K562 (cell line): ENCODE results near the gene EPS8. TPM values are rescaled to one million over a fixed set of nuclear protein-coding genes. Genes with fewer than 3 reads are reported as not detected.

Experiments used
- ATAC-seq: fragments of 200-7000 bp; cut with Tn5 transposase; 3 replicates; pipeline ENCODE4 v1.9.1; 2020; ENCODE audit warnings: moderate library complexity
- BruUV-seq: library from RNA; stranded (reverse); fragments of 400-500 nt; replicated peaks from 2 replicates; lab custom pipeline; 2021; lab: Mats Ljungman, UMichigan
- CTCF ChIA-PET: fragments of 300-600 bp; formaldehyde crosslinking; extraction: SDS; loops from one replicate; lab custom pipeline; 2021; ENCODE audit warnings: low intra/inter-chr PET ratio; lab: Yijun Ruan, JAX
- POLR2A ChIA-PET: fragments of 300-600, 350-650 bp; sonication (Branson Sonifier 250); formaldehyde crosslinking; extraction: SDS; loops from one replicate; lab custom pipeline; 2021; ENCODE audit warnings: antibody characterized with exemption, inconsistent platforms; lab: Yijun Ruan, JAX
- DNase-seq, 4 experiments: peaks; one replicate each; pipeline versions ENCODE4 v3.0.0 to v3.0.0-alpha.2; 2011 to 2018; ENCODE audit warnings: low spot score in 3 of 4, mixed read lengths in 3 of 4; ENCODE audit errors: extremely low read depth in 1 of 4
- FAIRE-seq: peaks from 2 replicates; lab custom pipeline; 2011; peaks lifted over from hg19 to GRCh38; lab: Jason Lieb, UNC
- H2AFZ ChIP-seq: 2 replicates; pipeline ENCODE4 v1.6.0; 2011; ENCODE audit warnings: low read depth, low read length, control low read depth, inconsistent platforms
- H3K27ac ChIP-seq: fragments of 200-600 bp; 3 replicates; pipeline ENCODE4 v1.8.0; 2011; ENCODE audit warnings: low read depth, mild to moderate bottlenecking, control low read depth, inconsistent platforms, low read length, moderate library complexity, mixed read lengths; ENCODE audit errors: extremely low read depth
- H3K27me3 ChIP-seq, 2 experiments: fragments of 300-600 bp in 1 of 2; 2 replicates in 1 of 2; 3 replicates in 1 of 2; pipeline versions ENCODE4 v1.6.0 to v1.8.0; 2011; ENCODE audit warnings: inconsistent platforms in 2 of 2, low read length in 2 of 2, mild to moderate bottlenecking in 1 of 2, mixed read lengths in 1 of 2, moderate library complexity in 1 of 2; ENCODE audit not compliant: control insufficient read depth in 2 of 2, insufficient read depth in 2 of 2
- H3K36me3 ChIP-seq: fragments of 300-600 bp; 3 replicates; pipeline ENCODE4 v1.8.0; 2011; ENCODE audit warnings: mild to moderate bottlenecking, low read length, inconsistent platforms; ENCODE audit not compliant: control insufficient read depth, insufficient read depth
- H3K4me1 ChIP-seq, 2 experiments: fragments of 200-600 bp in 1 of 2; replicated peaks in 1 of 2; 2 replicates in 1 of 2; 3 replicates in 1 of 2; pipeline versions ENCODE4 v1.5.1 to v1.8.0; 2011; ENCODE audit warnings: inconsistent platforms in 2 of 2, low read length in 2 of 2, mild to moderate bottlenecking in 1 of 2, mixed read lengths in 1 of 2, moderate library complexity in 1 of 2; ENCODE audit not compliant: control insufficient read depth in 2 of 2, insufficient read depth in 2 of 2
- H3K4me2 ChIP-seq: 2 replicates; pipeline ENCODE4 v1.6.1; 2011; ENCODE audit warnings: low read length, control low read depth, inconsistent platforms, mixed read lengths; ENCODE audit not compliant: insufficient read depth
- H3K4me3 ChIP-seq: fragments of 200-600 bp; sonication (generic), shearing (Covaris generic); 2 replicates; pipeline ENCODE4 v1.5.1; 2016; ENCODE audit warnings: control low read depth, inconsistent platforms
- H3K79me2 ChIP-seq: fragments of 200-600 bp; 3 replicates; pipeline ENCODE4 v1.8.0; 2011; ENCODE audit warnings: low read length, inconsistent platforms; ENCODE audit not compliant: control insufficient read depth, insufficient read depth
- H3K9ac ChIP-seq, 2 experiments: 2 replicates each; pipeline versions ENCODE4 v1.6.0 to v1.6.1; 2011; ENCODE audit warnings: low read depth in 2 of 2, low read length in 2 of 2, control low read depth in 1 of 2, inconsistent platforms in 1 of 2, mild to moderate bottlenecking in 1 of 2, mixed read lengths in 1 of 2; ENCODE audit not compliant: insufficient read depth in 1 of 2
- H3K9me1 ChIP-seq: one replicate; pipeline ENCODE4 v1.6.0; 2011; ENCODE audit warnings: inconsistent platforms, mild to moderate bottlenecking, low read length, moderate library complexity; ENCODE audit not compliant: control insufficient read depth, insufficient read depth
- H3K9me3 ChIP-seq: replicated peaks from 2 replicates; pipeline ENCODE4 v1.5.1; 2011; ENCODE audit warnings: low read depth, low read length, inconsistent platforms; ENCODE audit not compliant: control insufficient read depth, insufficient read depth
- H4K20me1 ChIP-seq: replicated peaks from 2 replicates; pipeline ENCODE4 v1.6.1; 2011; ENCODE audit warnings: low read length, inconsistent platforms, mixed read lengths; ENCODE audit not compliant: control insufficient read depth, insufficient read depth
- CHCHD3 ChIP-seq: fragments of 250-450 bp; sonication (Bioruptor Pico); IDR thresholded peaks from 2 replicates; pipeline ENCODE4 v2.1.2; 2022; ENCODE audit warnings: mild to moderate bottlenecking
- ETS2 ChIP-seq: IDR thresholded peaks from 2 replicates; pipeline ENCODE4 v1.6.1; 2016; ENCODE audit warnings: borderline replicate concordance, missing genetic modification characterization, mild to moderate bottlenecking, moderate library complexity, missing compliant biosample characterization; ENCODE audit not compliant: poor library complexity, severe bottlenecking
- GATAD2A ChIP-seq: fragments of 450-650 bp; IDR thresholded peaks from 2 replicates; pipeline ENCODE4 v1.6.1; 2017
- HLTF ChIP-seq: fragments of 450-650 bp; IDR thresholded peaks from 2 replicates; pipeline ENCODE4 v1.6.1; 2016
- MIER1 ChIP-seq: fragments of 450-650 bp; IDR thresholded peaks from 2 replicates; pipeline ENCODE4 v1.6.1; 2016; ENCODE audit warnings: antibody characterized with exemption, mild to moderate bottlenecking, low read depth
- MYBL2 ChIP-seq, 2 experiments: fragments of 450-650 bp in 1 of 2; sonication (generic) in 1 of 2; formaldehyde crosslinking in 1 of 2; IDR thresholded peaks; 2 replicates each; pipeline versions ENCODE4 v1.6.1 to v1.8.1; 2017 to 2022; ENCODE audit warnings: borderline replicate concordance in 1 of 2, inconsistent platforms in 1 of 2, low read depth in 1 of 2, mild to moderate bottlenecking in 1 of 2, missing genetic modification reagents in 1 of 2, moderate library complexity in 1 of 2
- NONO ChIP-seq, 2 experiments: fragments of 200-400 bp in 1 of 2; fragments of 450-650 bp in 1 of 2; formaldehyde crosslinking in 1 of 2; IDR thresholded peaks; 2 replicates each; pipeline ENCODE4 v1.6.1; 2017; ENCODE audit warnings: low read depth in 2 of 2, mild to moderate bottlenecking in 2 of 2, moderate library complexity in 2 of 2, low read length in 1 of 2
- SMAD1 ChIP-seq: fragments of 150-350 bp; IDR thresholded peaks from 2 replicates; pipeline ENCODE4 v1.6.1; 2014; ENCODE audit warnings: low read length, low read depth; ENCODE audit not compliant: partially characterized antibody
- SMC3 ChIP-seq: conservative IDR thresholded peaks from 2 replicates; pipeline ENCODE4 v1.6.1; 2011; ENCODE audit warnings: low read depth, low read length, improper control_type of control experiment; ENCODE audit not compliant: insufficient read depth
- ZBTB26 ChIP-seq: fragments of 450-650 bp; formaldehyde crosslinking; IDR thresholded peaks from 2 replicates; pipeline ENCODE4 v1.4.0; 2022; ENCODE audit warnings: missing genetic modification characterization
- WGBS: fragments of 100-300 bp; shearing (Covaris generic); methylation state at CpG from one replicate; pipeline ENCODE4 v1.1.6; 2016; ENCODE audit warnings: low coverage, mixed read lengths; ENCODE audit not compliant: insufficient coverage; ENCODE audit errors: missing lambda C conversion rate; 5-methylcytosine and 5-hydroxymethylcytosine counted together
- in situ Hi-C: fragments of 300-500 bp; cut with MboI; formaldehyde crosslinking; loops from 4 replicates; pipeline ENCODE4 v1.15.0; 2018; ENCODE audit warnings: inconsistent platforms, mixed read lengths
- intact Hi-C: fragments of 100-400 bp; cut with micrococcal nuclease; formaldehyde crosslinking; loops from 2 replicates; pipeline ENCODE4 v1.14.2; 2022
- polyA plus RNA-seq, 8 experiments: library from polyadenylated mRNA; depleted of rRNA in 4 of 8; stranded (reverse) in 5 of 8; unstranded in 3 of 8; fragments of >200 nt; fragmentation: Nextera tagmentation in 2 of 8; fragmentation: Illumina TruSeq in 1 of 8; extraction: Ambion mirVana in 2 of 8; extraction: Trizol in 1 of 8; gene quantifications; 2 replicates each; pipeline versions ENCODE4 v1.2.1 to v1.2.3, GENCODE V29; 2011 to 2014; ENCODE audit warnings: inconsistent platforms in 1 of 8, missing spikeins in 1 of 8
- total RNA-seq, 7 experiments: library from RNA; depleted of rRNA in 6 of 7; stranded (reverse); fragments of >200 nt in 6 of 7; fragmentation: Illumina TruSeq in 2 of 7; extraction: Trizol in 2 of 7; gene quantifications; 2 replicates each; pipeline versions ENCODE4 v1.2.1 to v1.2.3, GENCODE V29; 2011 to 2021; ENCODE audit warnings: low replicate concordance in 1 of 7

The EPS8 gene
- total and polyA plus RNA-seq, 9 of the 15 experiments (the other 6 are each of a cell fraction or from before 2014, with no cell fraction given), result 0.10 to 1.9 (median 0.33) TPM

- DNase-seq (no peak), ATAC-seq (no peak)
- H3K27me3 ChIP-seq, result no peaks in the 10 kb centered on the region
- no TSS peak for BruUV-seq
- intact Hi-C loops (no loop called here), in situ Hi-C loops (no loop called here)
- no peak overlapping the region for H2AFZ ChIP-seq
- H3K9ac ChIP-seq, result no peak overlapping the region
- WGBS, result 0% methylated on average over 2 of the region's 2 CpGs
- H3K4me2 ChIP-seq, result no peak overlapping the region
- H3K9me3 ChIP-seq, result no peaks in the 10 kb centered on the region
- H3K9me1 ChIP-seq, result no peaks in the 10 kb centered on the region
- H4K20me1 ChIP-seq, result no peaks in the 10 kb centered on the region
- POLR2A ChIA-PET, result no interaction called here
- TF ChIP-seq SMC3 (no peak), SMAD1 (no peak), MYBL2 (IDR thresholded peaks at IDR 0.05; ENCODE audit: low read depth) (no peak), MYBL2 (CRISPR knock-in tag; IDR thresholded peaks at IDR 0.05; ENCODE audit: borderline replicate concordance) (no peak), MIER1 (no peak), ZBTB26 (CRISPR knock-in tag) (no peak), GATAD2A (no peak), NONO (IDR thresholded peaks at IDR 0.05; ENCODE audit: low read depth in 2 of 2, low read length in 1 of 2) (no peak), CHCHD3 (CRISPR knock-in tag) (no peak), ETS2 (tag) (no peak), HLTF (no peak)
- TF ChIP-seq, all 486 proteins: peak for 0
- Histone ChIP-seq H3K79me2 (no peaks in the 10 kb centered on the region), H3K4me1 (no peaks in the 10 kb centered on the region), H3K4me3 (no peak overlapping the region), H3K27ac (no peak overlapping the region), H3K36me3 (no peaks in the 10 kb centered on the region)
- CTCF ChIA-PET, result no interaction called here
- no peak for FAIRE-seq
Measured at GRCh38 chr12:15651371-15651770, 137.8 kb downstream of the EPS8 start.
